ENCODE results near the gene DAPL1. TPM values are rescaled to one million over a fixed set of nuclear protein-coding genes. Genes with fewer than 3 reads are reported as not detected.

Gene DAPL1
- total RNA-seq, 2 experiments from 2014 or later: not detected

GRCh38 chr2:158830201-158830600 lies 35.1 kb downstream of the DAPL1 start:
- Histone ChIP-seq H3K27me3 (ENCODE audit: control insufficient read depth in 1 of 2, insufficient read depth in 2 of 2, low read length in 2 of 2) (no peaks in the 10 kb centered on the region), H3K9me3 (ENCODE audit: control insufficient read depth in 1 of 2, insufficient read depth in 1 of 2, low read length in 2 of 2) (no peaks in the 10 kb centered on the region), H3K4me1 (ENCODE audit: insufficient read depth, low read length) (no peaks in the 10 kb centered on the region), H3K4me3 (ENCODE audit: low read length) (no peak overlapping the region), H3K36me3 (ENCODE audit: insufficient read depth, low read length) (no peaks in the 10 kb centered on the region), H3K27ac (ENCODE audit: low read depth in 1 of 2, low read length in 2 of 2) (no peak overlapping the region)
- no peak for TF ChIP-seq CTCF (IDR thresholded peaks at IDR 0.05)
- Mint-ChIP-seq H3K9me3 (no peaks in the 10 kb centered on the region), H3K27me3 (no peaks in the 10 kb centered on the region), H3K36me3 (ENCODE audit: low read depth) (no peaks in the 10 kb centered on the region), H3K4me3 (no peak overlapping the region), H3K4me1 (ENCODE audit: low read depth) (no peaks in the 10 kb centered on the region), H3K27ac (no peak overlapping the region)
- DNase-seq: no peak
- ATAC-seq (ENCODE audit: poor library complexity): no peak
- ChIA-PET POLR2A (no interaction called here), CTCF (no interaction called here)
- intact Hi-C loops (cut with DNase I, micrococcal nuclease): no loop called here

GRCh38 chr2:158835431-158835830 lies 40.3 kb downstream of the DAPL1 start:
- no peak for TF ChIP-seq CTCF (IDR thresholded peaks at IDR 0.05)
- Mint-ChIP-seq H3K27ac (no peak overlapping the region), H3K9me3 (no peaks in the 10 kb centered on the region), H3K4me3 (no peak overlapping the region), H3K36me3 (ENCODE audit: low read depth) (no peaks in the 10 kb centered on the region), H3K27me3 (no peaks in the 10 kb centered on the region), H3K4me1 (ENCODE audit: low read depth) (no peaks in the 10 kb centered on the region)
- Histone ChIP-seq H3K27ac (ENCODE audit: low read depth in 1 of 2, low read length in 2 of 2) (no peak overlapping the region), H3K36me3 (ENCODE audit: insufficient read depth, low read length) (no peaks in the 10 kb centered on the region), H3K4me3 (ENCODE audit: low read length) (no peak overlapping the region), H3K9me3 (ENCODE audit: control insufficient read depth in 1 of 2, insufficient read depth in 1 of 2, low read length in 2 of 2) (no peaks in the 10 kb centered on the region), H3K4me1 (ENCODE audit: insufficient read depth, low read length) (no peaks in the 10 kb centered on the region), H3K27me3 (ENCODE audit: control insufficient read depth in 1 of 2, insufficient read depth in 2 of 2, low read length in 2 of 2) (peaks cover 0 to 2% of the 10 kb centered on the region in 2 experiments)
- ChIA-PET POLR2A (no interaction called here), CTCF (no interaction called here)
- ATAC-seq (ENCODE audit: poor library complexity) (no peak), DNase-seq (no peak)
- intact Hi-C loops (cut with DNase I, micrococcal nuclease): no loop called here

GRCh38 chr2:158837645-158838044 lies 42.5 kb downstream of the DAPL1 start:
- intact Hi-C loops (cut with DNase I, micrococcal nuclease): no loop called here
- ChIA-PET POLR2A (no interaction called here), CTCF (no interaction called here)
- Histone ChIP-seq H3K9me3 (ENCODE audit: control insufficient read depth in 1 of 2, insufficient read depth in 1 of 2, low read length in 2 of 2) (no peaks in the 10 kb centered on the region), H3K27ac (ENCODE audit: low read depth in 1 of 2, low read length in 2 of 2) (no peak overlapping the region), H3K27me3 (ENCODE audit: control insufficient read depth in 1 of 2, insufficient read depth in 2 of 2, low read length in 2 of 2) (peaks cover 0 to 2% of the 10 kb centered on the region in 2 experiments), H3K4me1 (ENCODE audit: insufficient read depth, low read length) (no peaks in the 10 kb centered on the region), H3K36me3 (ENCODE audit: insufficient read depth, low read length) (no peaks in the 10 kb centered on the region), H3K4me3 (ENCODE audit: low read length) (no peak overlapping the region)
- Mint-ChIP-seq H3K4me1 (ENCODE audit: low read depth) (no peaks in the 10 kb centered on the region), H3K27ac (no peak overlapping the region), H3K9me3 (no peaks in the 10 kb centered on the region), H3K27me3 (no peaks in the 10 kb centered on the region), H3K4me3 (no peak overlapping the region), H3K36me3 (ENCODE audit: low read depth) (no peaks in the 10 kb centered on the region)
- TF ChIP-seq CTCF (IDR thresholded peaks at IDR 0.05): no peak
- ATAC-seq (ENCODE audit: poor library complexity): no peak
- DNase-seq: no peak
